ENCODE measurements around the gene PRUNE2. TPM values are rescaled to one million over a fixed set of nuclear protein-coding genes. Genes with fewer than 3 reads are reported as not detected.
A peak's percentile ranks its signal among the peaks of the same experiment; 100 is the strongest.

Gene PRUNE2
- total RNA-seq, 1 experiment from 2014 or later: 0.59 TPM

DNA sequence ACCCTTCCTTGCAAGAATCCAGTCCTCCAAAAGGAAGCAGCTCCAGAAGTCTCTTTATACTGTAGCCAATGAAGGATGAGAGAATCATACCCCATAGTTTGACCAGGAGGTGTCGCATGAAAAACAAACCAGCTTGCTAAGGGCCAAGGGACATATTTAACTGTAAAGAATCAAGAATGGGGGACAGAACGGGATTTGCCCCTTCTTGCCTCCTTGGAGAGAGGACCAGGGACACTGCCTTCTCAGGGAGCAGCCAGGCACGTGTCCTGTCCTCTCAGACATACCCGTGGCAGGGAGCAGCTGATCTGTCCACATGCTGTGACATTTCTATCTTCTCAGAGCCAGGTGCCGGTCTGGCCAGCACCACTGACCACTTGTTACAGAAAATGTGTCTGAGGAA, 11.7 kb downstream of the PRUNE2 start:
- H3K36me3 ChIP-seq (ENCODE audit: control insufficient read depth in 1 of 2, insufficient read depth in 2 of 2, low read length in 2 of 2): no peaks in the 10 kb centered on the region
- H3K79me2 ChIP-seq (ENCODE audit: insufficient read depth, low read length): no peaks in the 10 kb centered on the region
- intact Hi-C loops (cut with micrococcal nuclease): no loop called here
- TF ChIP-seq CBX3 (IDR thresholded peaks at IDR 0.05; ENCODE audit: low read depth): no peak
- TF ChIP-seq, protein P1, sequence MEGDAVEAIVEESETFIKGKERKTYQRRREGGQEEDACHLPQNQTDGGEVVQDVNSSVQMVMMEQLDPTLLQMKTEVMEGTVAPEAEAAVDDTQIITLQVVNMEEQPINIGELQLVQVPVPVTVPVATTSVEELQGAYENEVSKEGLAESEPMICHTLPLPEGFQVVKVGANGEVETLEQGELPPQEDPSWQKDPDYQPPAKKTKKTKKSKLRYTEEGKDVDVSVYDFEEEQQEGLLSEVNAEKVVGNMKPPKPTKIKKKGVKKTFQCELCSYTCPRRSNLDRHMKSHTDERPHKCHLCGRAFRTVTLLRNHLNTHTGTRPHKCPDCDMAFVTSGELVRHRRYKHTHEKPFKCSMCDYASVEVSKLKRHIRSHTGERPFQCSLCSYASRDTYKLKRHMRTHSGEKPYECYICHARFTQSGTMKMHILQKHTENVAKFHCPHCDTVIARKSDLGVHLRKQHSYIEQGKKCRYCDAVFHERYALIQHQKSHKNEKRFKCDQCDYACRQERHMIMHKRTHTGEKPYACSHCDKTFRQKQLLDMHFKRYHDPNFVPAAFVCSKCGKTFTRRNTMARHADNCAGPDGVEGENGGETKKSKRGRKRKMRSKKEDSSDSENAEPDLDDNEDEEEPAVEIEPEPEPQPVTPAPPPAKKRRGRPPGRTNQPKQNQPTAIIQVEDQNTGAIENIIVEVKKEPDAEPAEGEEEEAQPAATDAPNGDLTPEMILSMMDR (IDR thresholded peaks at IDR 0.05 in 2 of 3, conservative IDR thresholded peaks at IDR 0.05 in 1 of 3; ENCODE audit: borderline replicate concordance in 1 of 3, insufficient read depth in 1 of 3, low read depth in 2 of 3, low read length in 2 of 3): peak in 2 of 3 experiments; percentile 14 to 28; a peak in 1 of 6 replicates
- ChIA-PET CTCF (interaction anchor here (0.7 to 1.1 kb wide), 3 partner anchors 14 to 93 kb away, joined by 3 to 4 read pairs (median 3); no protein-coding TSS in a partner anchor), RAD21 (ENCODE audit: low non-redundant PET in 1 of 2, low total read pairs in 2 of 2, uncharacterized antibody in 2 of 2, unreplicated experiment in 2 of 2) (no interaction called here), POLR2A (no interaction called here)
- H4K20me1 ChIP-seq (ENCODE audit: insufficient read depth): no peaks in the 10 kb centered on the region
- H3K4me1 ChIP-seq (ENCODE audit: control insufficient read depth in 1 of 2, insufficient read depth in 2 of 2, low read length in 2 of 2): no peaks in the 10 kb centered on the region
- ATAC-seq (peak; percentile 75), DNase-seq (ENCODE audit: low read depth, low spot score) (no peak)
- no peak overlapping the region for H3K27ac ChIP-seq (ENCODE audit: low read depth, low read length)
- no peak overlapping the region for H2AFZ ChIP-seq (ENCODE audit: low read depth, low read length, poor library complexity, severe bottlenecking)
- H3K9me2 ChIP-seq (ENCODE audit: insufficient read depth): no peaks in the 10 kb centered on the region
- no peak overlapping the region for H3K4me3 ChIP-seq (replicated peaks in 1 of 2; ENCODE audit: low read depth in 1 of 2, low read length in 2 of 2)
- H3K27me3 ChIP-seq (ENCODE audit: insufficient read depth, low read length): peaks cover 5% of the 10 kb centered on the region; the same call in 1 of the 2 replicates
- no TSS peak for BruUV-seq (replicated peaks)
- no peak overlapping the region for H3K9ac ChIP-seq (ENCODE audit: low read length)
- H3K9me3 ChIP-seq (ENCODE audit: control insufficient read depth in 1 of 2, insufficient read depth in 1 of 2, low read depth in 1 of 2, low read length in 2 of 2): no peaks in the 10 kb centered on the region
- no peak overlapping the region for H3K4me2 ChIP-seq (ENCODE audit: low read length)

DNA sequence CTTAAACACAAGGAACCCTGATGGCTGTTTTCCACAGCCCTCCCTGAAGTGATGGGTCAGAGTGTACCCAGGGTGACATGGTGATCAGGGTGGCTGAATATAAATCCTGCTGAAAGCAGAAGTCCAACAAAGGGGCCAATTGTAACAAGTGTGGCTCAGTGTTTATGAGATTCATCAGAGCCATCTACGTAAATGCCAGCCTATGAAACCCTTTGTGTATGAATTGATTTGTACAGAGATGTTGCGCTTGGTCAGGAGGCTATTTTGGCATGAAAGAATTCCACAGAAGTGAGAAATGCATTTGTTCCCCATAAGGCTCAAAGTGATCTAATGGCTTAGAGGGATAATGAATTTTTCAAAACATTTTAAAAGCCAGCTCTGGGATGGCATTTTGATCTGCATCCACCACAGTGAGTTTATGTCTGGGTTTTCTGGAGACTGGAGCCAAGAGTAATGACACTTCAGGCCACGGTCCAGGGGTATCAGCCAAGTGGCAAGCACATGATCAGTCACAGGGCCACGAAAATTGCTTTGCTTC, 12.4 kb downstream of the PRUNE2 start:
- BruUV-seq (replicated peaks): no TSS peak
- RAD21 ChIA-PET (ENCODE audit: low non-redundant PET in 1 of 2, low total read pairs in 2 of 2, uncharacterized antibody in 2 of 2, unreplicated experiment in 2 of 2): no interaction called here

More for the DNA sequence above, 12.4 kb downstream of the PRUNE2 start:
- Histone ChIP-seq H3K27ac (ENCODE audit: low read depth, low read length) (no peak overlapping the region), H3K79me2 (ENCODE audit: insufficient read depth, low read length) (no peaks in the 10 kb centered on the region), H3K36me3 (ENCODE audit: control insufficient read depth in 1 of 2, insufficient read depth in 2 of 2, low read length in 2 of 2) (no peaks in the 10 kb centered on the region), H3K4me2 (ENCODE audit: low read length) (no peak overlapping the region), H3K9me2 (ENCODE audit: insufficient read depth) (no peaks in the 10 kb centered on the region), H4K20me1 (ENCODE audit: insufficient read depth) (no peaks in the 10 kb centered on the region), H2AFZ (ENCODE audit: low read depth, low read length, poor library complexity, severe bottlenecking) (no peak overlapping the region), H3K9me3 (ENCODE audit: control insufficient read depth in 1 of 2, insufficient read depth in 1 of 2, low read depth in 1 of 2, low read length in 2 of 2) (no peaks in the 10 kb centered on the region), H3K4me1 (ENCODE audit: control insufficient read depth in 1 of 2, insufficient read depth in 2 of 2, low read length in 2 of 2) (no peaks in the 10 kb centered on the region), H3K27me3 (ENCODE audit: insufficient read depth, low read length) (peaks cover 5% of the 10 kb centered on the region; the same call in 1 of the 2 replicates), H3K9ac (ENCODE audit: low read length) (no peak overlapping the region), H3K4me3 (replicated peaks in 1 of 2; ENCODE audit: low read depth in 1 of 2, low read length in 2 of 2) (no peak overlapping the region)
- ChIA-PET CTCF (interaction anchor here (0.7 to 1.1 kb wide), 3 partner anchors 15 to 94 kb away, joined by 3 to 4 read pairs (median 3); no protein-coding TSS in a partner anchor), POLR2A (no interaction called here)
- no peak for TF ChIP-seq EZH2phosphoT487 (IDR thresholded peaks at IDR 0.05; ENCODE audit: borderline replicate concordance)
- DNase-seq (ENCODE audit: low read depth, low spot score) (no peak), ATAC-seq (no peak)
- intact Hi-C loops (cut with micrococcal nuclease): no loop called here

Data from HCT116 (cell line).